HG03469 (cell line): ENCODE measurements around the gene FAT1.

Source experiments
- ATAC-seq: cut with Tn5 transposase; IDR thresholded peaks from one replicate; pipeline ENCODE4 v1.9.1; 2021; ENCODE audit warnings: mild to moderate bottlenecking, moderate library complexity, moderate number of reproducible peaks; ENCODE audit not compliant: unreplicated experiment

Gene FAT1

DNA sequence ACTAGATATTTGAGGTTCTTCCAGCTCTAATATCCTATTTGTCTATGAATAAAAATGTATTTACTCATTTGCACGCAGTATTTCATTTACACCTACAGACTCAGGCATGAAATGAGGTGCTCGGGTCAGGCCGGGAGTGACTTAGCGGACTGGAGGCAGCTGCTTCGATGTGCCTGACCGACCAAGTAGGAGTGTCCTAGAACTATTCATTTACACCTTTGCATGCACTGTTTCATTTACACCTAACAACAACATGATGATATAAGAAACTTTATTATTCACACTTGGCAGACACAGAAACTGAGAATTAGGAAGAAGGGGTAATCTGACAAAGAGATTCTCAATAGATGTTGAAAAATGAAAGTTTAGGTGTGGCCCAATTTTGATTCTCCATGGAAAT lies 28.7 kb upstream of the FAT1 start:
- ATAC-seq = no peak

DNA sequence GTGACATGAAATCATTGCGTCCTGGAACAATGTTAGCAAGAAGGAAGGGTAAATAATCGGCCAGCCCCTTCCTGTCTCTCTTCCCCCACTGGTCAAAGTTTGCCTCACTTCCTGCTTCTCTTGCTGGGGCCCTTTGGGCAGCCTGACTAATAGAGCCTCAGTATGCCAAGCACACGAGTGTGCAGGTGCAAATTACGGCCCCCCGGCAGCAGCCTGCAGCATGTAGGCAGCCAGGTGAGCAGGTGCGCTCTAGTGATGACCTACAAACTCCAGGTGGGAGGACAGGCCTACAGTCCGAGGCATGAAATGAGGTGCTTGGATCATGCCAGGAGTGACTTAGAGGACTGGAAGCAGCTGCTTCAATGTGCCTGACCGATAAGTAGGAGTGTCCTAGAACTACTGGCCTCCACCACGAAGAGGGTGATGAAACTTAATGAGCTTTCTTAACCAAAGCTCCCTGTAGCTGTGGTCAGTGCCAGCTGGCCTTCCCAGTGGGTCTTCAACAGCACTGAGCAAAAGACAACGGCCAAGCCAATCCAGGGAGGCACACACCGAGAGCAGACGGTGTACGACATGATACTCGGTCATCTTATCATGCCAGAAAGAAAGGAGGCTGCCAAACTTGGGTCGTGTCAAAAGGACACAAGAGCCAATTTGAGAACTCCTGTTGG lies 26.1 kb upstream of the FAT1 start:
- no peak for ATAC-seq

DNA sequence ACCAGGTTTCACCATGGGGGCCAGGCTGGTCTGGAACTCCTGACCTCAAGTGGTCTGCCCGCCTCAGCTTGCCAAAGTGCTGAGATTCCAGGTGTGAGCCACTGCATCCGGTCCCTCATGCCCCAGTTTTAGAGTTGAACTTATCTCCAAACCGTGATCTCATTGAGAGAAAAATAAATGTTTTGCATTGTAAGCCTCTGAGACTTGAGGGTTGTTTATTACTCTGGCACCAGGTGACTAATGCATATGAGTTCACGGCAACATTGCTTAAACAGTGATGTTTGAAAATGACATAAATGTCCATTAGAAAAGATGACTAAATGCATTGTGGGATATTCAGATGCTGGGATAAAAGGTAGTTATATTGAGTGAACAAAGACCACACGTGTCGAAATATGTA lies 22.9 kb upstream of the FAT1 start:
- no peak for ATAC-seq

DNA sequence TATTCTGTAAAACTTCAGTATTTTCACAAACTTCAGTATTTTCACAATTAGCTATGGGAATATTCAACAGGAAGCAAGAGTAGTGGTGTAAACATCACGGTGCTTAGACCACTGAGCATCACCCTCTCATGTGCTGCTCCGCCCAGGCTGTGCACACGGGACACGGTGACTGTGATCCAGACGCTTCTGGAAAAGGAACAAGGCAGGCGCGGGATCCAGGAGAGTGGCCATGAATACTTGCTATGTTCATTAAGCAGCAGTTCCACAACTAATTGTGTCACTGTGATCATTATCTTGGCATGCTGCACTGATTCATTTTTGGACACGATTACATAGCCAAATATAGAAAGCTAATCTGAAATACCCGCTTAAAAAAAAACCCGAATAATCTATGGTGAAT lies 19.6 kb upstream of the FAT1 start:
- no peak for ATAC-seq

DNA sequence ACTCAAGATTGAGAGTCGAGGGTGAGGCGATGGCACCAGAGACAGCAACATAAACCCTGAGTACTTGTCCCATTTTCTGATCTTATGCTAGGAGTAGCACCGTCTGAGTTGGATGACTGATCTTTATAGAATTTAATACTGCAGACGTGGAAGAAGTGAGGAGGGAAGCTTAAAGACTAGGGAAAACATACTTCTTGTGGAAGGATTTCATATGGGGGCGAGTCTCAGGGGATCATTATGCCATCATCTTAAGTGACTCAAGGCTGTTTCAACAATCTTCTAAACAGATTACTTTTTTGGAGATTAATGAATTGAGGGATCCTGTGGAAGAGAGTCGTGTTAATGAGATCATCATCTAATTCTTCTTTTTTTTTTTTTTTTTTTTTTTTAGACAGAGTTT lies 17.2 kb upstream of the FAT1 start:
- no peak for ATAC-seq

DNA sequence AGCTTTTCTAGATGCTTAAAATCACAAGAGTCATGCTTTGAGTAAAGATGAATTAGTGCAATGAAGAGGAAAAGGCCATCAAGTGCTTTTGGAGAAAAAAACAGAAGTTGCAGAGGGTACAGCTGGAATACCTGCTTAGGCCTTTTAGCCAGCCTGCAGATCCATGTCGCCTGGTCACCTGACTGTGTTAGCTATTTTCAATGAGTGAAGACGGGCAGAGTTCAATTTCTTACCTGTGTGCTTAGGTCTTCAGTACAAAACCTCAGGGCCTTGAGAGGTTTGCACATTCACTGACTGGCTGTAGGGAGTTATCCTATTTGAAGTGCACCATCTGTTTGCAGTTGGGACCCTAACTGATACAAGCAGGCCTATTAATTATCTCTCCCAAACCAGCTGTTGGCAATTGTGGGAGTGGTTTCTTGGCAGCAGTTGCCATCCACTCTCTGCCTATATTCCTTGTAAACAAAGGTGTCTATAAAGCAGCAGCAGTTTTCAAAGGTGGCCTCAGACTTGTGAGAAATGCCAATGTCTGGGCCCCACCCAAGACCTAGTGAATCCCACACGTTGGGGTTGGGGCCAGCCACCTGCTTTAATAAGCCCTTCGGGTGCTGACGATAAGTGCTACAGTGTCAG lies 16.3 kb upstream of the FAT1 start:
- no peak for ATAC-seq

DNA sequence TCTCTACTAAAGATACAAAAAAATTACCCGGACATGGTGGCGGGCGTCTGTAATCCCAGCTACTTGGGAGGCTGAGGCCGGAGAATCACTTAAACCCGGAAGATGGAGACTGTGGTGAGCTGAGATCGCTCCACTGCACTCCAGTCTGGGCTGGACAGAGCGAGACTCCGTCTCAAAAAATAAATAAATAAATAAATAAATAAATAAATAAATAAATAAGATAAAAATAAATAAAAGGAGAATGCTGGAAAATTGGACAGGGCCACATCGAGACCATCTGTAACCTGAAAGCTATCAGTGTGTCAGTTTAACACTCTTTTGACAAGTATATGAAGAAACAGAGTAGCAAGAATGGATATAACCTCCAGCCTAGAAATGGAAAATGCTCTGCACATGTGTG lies 15.7 kb upstream of the FAT1 start:
- no peak for ATAC-seq

DNA sequence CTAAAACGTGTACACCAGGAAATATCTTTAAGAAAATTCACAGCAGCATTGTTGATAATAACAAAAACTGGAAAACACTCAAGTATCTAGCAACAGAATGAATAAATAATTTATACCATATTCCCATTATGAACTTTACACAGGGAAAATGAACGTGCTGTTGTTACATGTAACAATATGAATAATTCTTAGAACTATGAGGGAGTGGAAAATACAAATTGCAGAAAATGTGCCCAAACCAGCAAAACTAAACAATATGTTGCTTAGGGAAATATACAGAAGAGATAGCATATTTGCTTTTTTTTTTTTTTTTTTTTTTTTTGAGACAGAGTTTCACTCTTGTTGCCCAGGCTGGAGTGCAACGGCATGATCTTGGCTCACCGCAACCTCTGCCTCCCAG lies 14.8 kb upstream of the FAT1 start:
- ATAC-seq = no peak

DNA sequence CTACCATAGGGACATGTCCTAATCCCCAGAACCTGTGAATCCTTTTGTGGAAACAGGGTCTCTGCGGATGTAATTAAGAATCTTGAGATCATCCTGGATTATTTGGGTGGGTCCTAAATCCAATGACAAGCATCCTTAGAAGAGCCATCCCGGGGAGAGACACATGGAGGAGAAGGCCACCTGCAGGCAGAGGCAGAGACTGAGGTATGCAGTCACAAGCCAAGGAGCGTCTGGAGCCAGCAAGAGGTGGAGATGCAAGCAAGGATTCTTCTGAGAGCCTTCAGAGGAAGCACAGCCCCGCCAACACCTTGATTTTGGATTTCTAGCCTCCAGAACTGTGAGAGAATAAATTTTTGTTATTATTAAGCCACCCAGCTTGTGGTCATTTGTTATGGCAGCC lies 13.8 kb upstream of the FAT1 start:
- no peak for ATAC-seq

DNA sequence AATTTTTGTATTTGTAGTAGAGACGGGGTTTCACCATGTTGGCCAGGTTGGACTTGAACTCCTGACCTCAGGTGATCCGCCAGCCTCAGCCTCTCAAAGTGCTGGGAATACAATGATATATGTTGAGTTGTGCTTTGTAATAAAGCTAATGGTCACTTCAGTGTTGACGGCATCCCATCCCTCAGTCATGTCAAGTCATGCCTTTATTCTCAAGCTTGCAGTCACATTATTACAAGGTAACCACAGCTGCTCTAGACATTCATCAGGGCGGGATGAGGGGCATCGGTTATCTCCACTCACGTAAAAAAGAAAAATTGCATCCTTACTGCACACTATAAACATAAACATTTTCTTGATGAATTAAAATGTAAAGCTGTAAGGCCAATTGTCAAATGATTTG lies 12.8 kb upstream of the FAT1 start:
- no peak for ATAC-seq

DNA sequence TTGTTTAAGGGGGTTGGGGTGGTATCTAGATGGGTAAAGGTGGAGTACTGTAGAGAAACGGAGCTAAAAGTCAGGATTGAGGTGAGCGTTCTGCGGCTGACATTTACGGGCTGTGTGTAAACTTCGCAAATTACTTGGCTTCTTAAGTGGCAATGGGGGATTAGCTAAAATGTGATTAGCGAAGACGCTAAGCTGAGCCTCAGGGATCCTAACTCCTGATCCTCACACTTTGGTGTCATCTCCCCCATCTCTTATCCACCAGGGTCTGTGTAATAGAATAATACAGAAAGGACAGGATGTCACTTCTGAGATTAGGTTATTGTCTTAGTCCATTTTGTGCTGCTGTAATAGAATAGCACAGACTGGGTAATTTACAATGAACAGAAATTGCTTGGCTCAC lies 10.6 kb upstream of the FAT1 start:
- ATAC-seq = no peak

DNA sequence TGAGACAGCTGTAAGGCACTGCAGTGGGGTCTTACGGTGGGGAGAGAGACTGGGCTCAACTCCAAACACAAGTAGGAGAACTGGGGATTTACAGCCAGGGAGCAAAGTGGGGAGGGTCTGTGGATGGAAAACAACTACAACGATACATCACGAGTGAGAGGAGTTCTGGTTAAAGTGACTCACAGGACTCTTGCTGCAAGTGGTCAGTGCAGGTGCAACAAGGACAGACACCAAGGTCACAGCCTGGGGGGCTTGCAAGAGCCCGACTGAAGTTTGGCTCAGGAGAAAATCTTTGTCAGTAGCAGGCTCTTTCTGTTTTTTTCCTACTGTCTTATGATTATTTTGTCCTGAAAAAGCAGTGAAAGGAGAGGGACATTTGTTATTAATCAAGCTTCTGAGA lies 10.1 kb upstream of the FAT1 start:
- ATAC-seq = no peak

DNA sequence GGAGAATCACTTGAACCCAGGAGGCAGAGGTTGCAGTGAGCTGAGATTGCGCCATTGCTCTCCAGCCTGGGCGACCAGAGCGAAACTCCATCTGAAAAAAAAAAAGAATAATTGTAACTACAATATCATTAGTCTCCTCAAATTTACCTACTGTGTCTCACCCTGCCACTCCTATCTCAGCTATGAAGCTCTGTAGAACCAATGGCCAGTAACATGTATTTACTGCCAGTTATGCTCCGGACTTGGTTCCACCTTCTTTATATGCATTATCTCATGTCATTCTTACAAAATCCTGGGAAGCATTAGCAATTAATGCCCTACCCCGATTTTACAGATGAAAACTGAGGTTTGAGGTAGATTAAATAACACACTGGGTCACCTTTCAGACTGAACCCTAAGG lies 7.0 kb upstream of the FAT1 start:
- ATAC-seq = no peak

DNA sequence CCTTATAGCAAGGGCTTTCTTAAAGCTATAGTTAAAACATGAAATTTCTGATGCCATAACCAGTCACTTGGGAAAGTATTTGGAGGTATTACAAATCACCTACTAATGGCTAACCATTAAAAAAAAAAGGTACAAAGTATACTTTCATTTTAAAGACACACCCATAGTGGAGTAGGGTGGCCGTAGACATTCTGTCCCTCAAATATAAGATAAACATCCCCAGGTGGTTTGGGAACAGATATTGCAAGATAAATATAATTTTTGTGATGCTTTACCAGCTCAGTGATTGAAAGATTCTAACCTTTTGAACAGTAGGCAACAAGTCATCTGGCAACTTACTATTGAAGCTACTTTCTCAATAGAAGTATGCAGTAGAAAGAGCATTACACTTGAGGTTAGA lies 6.2 kb upstream of the FAT1 start:
- ATAC-seq = no peak

DNA sequence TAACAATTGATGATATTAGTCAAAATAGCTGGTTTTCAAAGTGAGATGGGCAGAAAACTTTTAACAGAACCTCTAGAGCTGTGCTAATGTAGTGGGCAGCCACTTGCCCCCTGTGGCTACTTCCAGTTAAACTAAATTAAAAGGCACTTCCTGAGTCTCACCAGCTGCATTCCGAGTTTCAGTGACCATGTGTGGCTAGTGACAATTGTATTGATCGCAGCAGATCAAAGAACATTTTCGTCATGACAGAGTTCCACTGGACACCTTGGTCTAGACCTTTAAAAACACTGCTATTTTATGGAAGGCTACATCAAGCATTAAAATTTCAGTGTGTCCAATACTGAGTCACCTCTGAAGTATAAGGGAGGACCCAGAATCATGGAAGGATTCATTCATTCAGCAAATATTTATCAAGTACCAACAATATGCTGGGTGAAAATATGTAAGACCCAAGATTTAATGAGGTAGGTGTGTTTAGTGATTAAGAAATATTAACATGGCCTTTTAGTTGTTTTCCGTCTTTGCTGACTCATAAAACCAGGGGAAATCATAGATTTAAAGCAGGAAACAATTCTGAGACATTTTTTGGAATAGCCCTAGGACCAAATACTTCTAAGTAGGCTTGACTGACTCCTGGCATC lies 5.1 kb upstream of the FAT1 start:
- ATAC-seq = no peak

DNA sequence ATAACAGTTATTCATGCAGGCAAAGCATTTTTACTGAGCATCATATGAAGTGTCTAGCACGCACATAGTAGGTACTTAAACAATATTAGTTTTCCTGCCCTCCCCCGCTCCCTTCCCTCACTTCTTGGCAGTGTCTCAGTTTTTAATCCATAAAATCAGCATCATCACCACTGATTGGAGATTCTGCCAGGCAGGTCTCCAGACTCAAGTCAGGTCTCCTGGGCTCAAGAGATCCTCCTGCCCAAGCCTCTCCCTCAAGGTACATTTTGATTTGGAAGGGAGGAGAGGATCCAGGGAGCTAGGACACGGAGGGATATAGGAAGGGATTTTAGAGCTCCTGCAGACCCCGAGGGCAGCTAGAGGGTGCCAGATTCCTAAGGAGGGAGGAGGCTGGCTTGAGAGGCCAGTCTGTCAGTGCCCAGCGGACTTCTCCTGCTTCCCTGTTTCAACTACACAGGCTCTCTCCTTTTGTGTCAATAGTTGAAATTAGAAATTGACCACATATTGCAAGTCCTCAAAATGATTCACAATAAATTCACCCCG lies 4.4 kb upstream of the FAT1 start:
- no peak for ATAC-seq

DNA sequence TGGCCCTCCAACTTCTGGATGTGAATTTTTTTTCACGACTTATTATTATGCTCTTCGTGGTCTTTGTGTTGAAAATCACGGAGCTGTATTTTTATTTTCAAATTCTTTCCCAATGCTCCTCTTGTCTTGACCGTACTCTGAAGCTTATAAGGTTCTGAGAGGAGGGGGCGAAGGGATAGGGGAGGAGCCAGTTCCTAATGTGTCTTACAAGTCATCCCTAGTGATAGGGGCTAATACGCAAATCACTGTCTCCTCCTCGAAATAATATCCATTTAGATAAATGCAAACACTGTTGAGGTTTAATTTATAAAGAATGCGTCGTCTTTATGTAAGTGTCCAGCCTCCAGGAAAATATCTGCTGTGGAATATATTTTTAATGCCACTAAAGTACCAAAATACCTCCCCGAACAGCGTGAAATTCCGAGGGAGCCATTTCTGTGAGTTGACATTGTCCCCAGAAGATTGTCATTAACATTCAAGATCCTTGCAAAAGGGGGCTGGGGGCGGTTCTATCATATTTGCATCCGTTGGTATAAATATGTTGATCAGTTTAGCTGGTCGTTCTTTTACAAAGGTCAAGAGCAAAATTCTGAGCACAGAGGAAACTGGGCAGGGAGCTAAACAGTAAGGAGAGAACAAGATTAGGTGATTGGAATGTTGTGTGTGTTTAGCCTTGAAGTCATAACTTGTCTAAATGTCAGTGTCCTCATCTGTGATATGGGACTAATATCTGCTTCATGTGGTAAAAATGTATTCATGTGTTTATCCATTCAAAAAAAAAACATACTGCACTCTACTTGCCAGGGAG lies 3.7 kb upstream of the FAT1 start:
- ATAC-seq = no peak

DNA sequence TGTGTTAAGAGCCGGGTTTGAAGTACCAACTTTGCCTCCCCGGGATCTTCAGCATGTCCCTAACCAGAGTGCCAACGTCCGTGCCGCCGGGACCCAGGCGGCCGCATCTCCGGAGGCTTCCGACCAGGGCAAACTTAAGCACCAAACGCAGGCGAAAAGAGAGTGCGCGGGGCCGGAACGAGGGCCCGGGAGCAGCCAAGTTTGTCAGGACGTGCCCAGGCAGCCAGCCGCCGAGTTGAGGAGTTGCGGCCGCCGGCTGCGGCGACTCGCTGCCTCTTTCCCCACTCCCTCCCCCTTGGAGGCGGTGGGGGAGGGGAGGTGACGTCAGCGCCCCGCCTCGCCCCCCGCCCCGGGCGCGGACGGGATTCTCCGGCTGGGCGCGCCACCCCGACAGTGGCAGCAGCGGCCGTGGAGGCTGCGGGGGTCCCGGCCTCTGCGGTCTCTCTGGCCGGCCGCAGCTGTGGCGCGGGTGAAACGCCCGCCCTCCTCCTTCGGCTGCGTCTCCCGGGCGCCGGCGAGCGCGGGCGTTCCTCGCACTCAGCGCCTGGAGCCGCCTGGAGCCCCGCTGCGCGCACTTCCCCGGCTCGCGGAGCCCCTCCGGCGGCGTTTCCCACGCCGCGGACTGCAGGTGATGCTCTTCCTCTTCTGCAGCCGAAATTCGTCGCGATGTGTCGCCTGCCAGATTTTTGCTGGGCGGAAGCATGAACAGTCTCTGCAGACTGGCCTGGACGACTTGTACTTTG lies 2.9 kb upstream of the FAT1 start:
- ATAC-seq = no peak

DNA sequence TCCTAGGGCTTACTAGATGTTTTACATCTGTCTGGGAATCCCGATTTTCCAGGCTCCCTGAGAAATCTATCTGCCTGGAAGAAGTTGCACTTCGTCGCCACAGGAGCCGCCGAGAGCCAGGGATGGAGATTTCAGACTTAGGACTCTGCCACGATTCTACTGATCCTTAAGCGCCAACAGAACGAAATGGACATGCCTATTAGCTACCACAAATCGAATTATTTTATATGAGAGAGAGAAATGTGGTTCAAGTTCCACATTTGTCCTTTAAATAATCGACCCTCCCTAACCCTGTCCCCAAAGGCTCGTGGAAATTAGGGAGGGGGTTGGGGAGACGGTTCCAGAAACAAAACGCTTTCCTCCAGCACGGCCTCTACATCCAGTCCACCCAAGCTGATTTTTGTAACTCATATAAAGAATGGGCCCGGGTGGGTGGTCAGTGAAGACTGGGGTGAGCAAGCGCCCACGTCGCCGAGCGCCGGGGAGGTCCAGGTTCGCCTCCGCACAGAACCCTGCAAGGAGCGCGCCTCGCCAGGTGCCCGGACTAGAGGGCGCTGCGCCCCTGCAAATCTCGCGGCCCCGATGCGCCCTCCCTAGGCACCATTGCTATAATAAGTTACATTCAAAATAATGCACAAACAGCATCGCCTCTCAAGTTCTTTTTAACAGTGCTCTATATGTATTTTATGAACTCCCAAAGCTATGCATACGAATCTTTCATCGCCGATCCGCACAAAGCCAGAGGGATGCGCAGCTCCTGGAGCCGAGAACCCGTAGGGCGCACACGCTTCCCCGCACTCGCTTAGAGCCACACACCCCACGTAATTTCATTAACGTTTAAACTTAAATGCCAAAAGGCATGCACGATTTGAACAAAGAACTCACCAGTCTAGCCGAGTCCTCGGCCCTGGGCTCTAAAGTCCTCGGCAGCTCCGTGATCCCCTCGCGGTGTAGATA lies 2.1 kb upstream of the FAT1 start:
- ATAC-seq = no peak
